NCI-H2029 treated with DMSO at 0.1 percent for 48 hours (cell line): ENCODE data around the gene CCBE1.
A peak's percentile ranks its signal among the peaks of the same experiment; 100 is the strongest.
"Not testable (repeated sequence)": the region's sequence is repeated elsewhere in the genome, so short reads cannot be mapped to it uniquely, and the experiment has no call there.

Experiments used
- DNase-seq: peaks from one replicate; lab custom pipeline; 2025; lab: John Stamatoyannopoulos, UW

CCBE1 gene

DNA sequence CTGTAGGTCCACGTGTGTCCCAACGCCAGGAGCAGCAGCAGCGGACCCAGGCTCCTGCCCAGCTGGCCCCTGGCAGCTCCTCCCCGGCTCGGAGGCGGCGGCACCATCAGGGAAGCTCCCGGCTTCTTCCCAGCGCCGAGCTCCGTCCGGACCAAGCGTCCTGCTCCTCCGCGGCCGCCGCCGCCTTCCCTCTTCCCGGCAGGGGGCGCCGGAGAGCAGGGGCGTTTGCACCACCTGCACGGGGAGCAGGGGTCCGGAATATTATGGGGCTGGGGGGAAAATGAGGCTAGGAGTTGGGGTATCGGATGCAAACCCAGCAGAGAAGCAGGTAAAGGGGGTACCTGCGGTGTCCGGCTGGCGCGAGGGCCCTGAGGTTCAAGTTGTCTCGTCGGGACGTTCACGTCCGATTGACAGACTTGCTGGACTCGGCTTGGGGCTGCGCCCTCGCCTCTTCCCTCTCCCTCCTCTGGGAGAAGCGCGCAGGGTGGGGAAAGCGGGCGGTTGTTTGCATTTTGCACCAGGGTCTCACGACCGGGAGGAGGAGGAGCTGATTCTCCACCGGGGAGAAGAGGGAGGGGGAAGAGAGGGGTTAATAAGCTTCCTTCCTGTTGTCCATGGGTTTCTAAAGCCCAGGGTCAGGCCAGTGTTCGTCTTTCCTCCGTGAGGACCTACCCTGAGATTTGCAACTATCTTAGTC, at the start of gene CCBE1:
CCBE1 (minus strand) TSS at position 188 of the 697 bp plus-strand sequence.
- no peak for DNase-seq

- no peak for DNase-seq
Measured at GRCh38 chr18:59744271-59744721, 47.1 kb upstream of the CCBE1 start.

GRCh38 chr18:59743566-59743965, 46.3 kb upstream of the CCBE1 start:
- no peak for DNase-seq

GRCh38 chr18:59742325-59743111, 45.3 kb upstream of the CCBE1 start:
- DNase-seq = peak; percentile 96

- DNase-seq = no peak
Measured at GRCh38 chr18:59740141-59740540, 42.9 kb upstream of the CCBE1 start.

- DNase-seq = no peak
Measured at GRCh38 chr18:59737776-59738300, 40.6 kb upstream of the CCBE1 start.

- DNase-seq = not testable (repeated sequence)
Measured at GRCh38 chr18:59737335-59737734, 40.1 kb upstream of the CCBE1 start.

DNA sequence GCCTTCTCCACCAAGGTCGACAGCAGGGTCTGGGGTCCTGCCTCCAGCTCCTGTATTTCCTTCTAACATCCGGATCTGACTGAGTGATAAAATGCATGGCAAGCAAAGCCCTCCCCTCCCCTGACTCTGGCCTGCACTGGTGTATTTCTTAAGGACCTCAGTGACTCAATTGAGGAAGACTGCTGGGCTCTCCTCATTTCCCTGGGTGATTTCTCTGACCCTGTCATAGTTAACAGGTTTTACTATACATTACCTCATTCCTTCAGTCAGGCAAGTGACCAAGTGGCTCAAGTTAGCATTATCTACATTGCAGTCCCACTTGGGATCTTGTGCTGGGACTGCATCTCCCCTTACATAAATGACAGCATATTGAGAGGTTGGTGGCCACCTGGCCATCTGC, 38.8 kb upstream of the CCBE1 start:
- DNase-seq = no peak

- no peak for DNase-seq
Measured at GRCh38 chr18:59735269-59735860, 38.1 kb upstream of the CCBE1 start.

- no peak for DNase-seq
Measured at GRCh38 chr18:59733421-59733820, 36.2 kb upstream of the CCBE1 start.

DNA sequence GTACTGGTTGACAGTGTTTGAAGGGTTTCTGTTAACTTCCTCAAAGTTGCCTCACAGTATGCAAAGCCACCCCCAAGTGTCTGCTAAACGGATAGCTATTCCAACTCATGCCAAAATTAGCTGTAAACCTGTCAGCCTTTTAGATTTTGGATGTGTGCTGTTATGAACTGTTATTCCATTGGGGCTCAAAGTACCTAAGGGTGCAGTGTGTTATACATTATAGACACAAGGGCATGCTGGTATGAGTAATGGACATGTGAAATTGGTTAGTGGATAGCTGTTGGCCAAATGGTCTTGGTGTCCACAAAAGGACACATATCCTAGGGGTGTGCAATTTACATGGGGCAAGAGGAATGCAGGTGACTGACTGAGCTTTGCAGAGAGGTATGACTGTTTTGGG, 33.7 kb upstream of the CCBE1 start:
- no peak for DNase-seq

- no peak for DNase-seq
Measured at GRCh38 chr18:59729781-59730180, 32.6 kb upstream of the CCBE1 start.

DNA sequence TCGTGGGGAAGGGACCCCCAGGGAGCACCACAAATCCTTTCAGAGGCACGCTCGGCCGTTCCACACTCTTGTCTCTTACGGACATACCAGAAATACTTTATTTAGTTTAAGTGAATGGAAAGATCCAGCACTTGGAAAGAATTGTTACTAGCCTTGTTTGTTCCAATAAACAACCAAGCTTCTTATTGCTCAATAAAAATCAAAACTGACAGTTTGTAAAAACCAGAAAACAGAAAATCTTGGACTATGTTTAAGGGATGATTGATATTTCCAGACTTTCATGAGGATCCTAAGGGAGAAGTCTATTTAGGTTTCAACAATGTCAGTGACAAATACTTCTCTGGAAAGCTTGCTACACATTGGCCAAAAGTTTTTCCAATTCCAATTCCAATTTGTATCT, 31.6 kb upstream of the CCBE1 start:
- DNase-seq = no peak

GRCh38 chr18:59725142-59725541, 27.9 kb upstream of the CCBE1 start:
- no peak for DNase-seq

GRCh38 chr18:59724103-59724502, 26.9 kb upstream of the CCBE1 start:
- DNase-seq = no peak

DNA sequence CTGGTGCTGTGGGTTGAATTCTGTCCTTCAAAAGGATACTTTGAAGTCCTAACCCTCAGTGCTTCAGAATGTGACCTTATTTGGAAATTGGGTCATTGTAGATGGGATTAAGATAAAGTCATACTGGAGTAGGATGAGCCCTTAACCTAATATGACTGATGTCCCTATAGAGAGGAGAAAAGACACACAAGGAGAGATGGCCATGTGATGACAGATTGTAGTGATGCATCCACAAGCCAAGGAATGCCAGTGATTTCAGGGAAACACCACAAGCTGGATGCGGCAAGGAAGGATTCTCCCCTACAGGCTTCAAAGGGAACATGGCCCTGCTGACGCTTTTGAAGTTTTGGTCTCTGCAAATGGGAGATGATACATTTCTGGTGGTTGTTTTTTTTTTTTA, 24.7 kb upstream of the CCBE1 start:
- DNase-seq = no peak

DNA sequence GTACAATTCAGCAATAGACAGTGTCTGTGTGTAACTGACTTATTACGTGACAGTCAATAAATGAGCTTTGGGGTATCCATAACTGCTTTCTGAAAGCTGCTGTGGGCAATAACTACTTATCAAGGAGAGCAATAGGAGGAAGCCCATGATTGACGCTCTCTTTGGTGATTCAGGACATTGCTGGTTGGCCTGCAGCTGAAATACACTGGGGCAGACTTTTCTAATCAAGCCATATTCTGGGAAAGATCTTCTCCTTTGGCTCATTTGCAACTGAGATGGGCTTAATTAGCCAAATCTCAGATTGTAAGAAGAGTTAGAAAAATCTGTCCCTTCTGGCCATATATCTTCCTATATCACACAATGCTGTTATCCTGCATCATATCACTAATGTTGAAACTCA, 24.0 kb upstream of the CCBE1 start:
- no peak for DNase-seq

- DNase-seq = no peak
Measured at GRCh38 chr18:59719544-59720181, 22.4 kb upstream of the CCBE1 start.

- DNase-seq = no peak
Measured at GRCh38 chr18:59718464-59719157, 21.4 kb upstream of the CCBE1 start.

DNA sequence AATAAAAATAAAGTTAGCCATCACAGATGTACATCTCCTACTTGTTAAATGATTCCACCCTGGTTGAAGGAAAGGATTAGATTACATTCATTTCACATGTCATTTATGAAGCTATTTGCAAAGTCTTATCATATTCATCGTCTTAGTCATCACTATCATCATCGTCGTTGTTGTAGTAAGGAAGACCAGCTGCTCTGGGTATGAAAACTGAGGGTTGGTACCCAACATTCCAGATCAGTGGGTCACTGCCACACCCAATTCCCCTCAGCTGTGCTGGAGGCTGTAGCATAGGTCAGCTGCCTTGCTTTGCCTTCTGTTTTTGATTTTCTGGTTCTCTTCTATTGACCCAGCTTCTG, 20.9 kb upstream of the CCBE1 start:
- DNase-seq = no peak

- DNase-seq = no peak
Measured at GRCh38 chr18:59717291-59717690, 20.1 kb upstream of the CCBE1 start.

DNA sequence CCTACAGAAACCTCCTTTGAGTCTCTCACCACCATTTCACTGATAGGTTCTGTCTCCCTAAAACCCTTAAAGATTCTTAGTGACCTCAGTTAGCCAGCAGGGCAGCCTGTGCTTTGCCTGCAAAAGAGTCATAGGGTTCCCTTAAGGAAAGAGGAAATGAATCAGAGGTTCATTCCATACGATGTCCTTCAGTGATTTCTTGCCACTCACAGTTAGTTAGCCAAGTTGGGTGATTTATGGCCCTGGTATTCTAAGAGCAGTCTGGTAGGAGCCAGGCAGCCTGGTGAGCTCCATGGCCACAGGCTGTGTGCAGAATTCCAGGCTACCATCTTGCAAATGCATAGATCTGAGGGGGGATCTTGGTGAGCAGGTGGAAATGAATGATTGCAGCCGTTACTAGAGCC, 18.7 kb upstream of the CCBE1 start:
- DNase-seq = no peak
